Stimulated activated CD8-positive, alpha-beta memory T cell treated with anti-CD3 and anti-CD28 coated beads, Interleukin-15, amount 100 ng/mL, for 1 hour (primary cell): ENCODE results near the gene ZNF451.
"Not testable (repeated sequence)": the region's sequence is repeated elsewhere in the genome, so short reads cannot be mapped to it uniquely, and the experiment has no call there.

ENCODE experiments used
- DNase-seq: peaks from one replicate; pipeline ENCODE4 v3.0.0-alpha.2; 2020; ENCODE audit warnings: low read depth

The ZNF451 gene

DNA sequence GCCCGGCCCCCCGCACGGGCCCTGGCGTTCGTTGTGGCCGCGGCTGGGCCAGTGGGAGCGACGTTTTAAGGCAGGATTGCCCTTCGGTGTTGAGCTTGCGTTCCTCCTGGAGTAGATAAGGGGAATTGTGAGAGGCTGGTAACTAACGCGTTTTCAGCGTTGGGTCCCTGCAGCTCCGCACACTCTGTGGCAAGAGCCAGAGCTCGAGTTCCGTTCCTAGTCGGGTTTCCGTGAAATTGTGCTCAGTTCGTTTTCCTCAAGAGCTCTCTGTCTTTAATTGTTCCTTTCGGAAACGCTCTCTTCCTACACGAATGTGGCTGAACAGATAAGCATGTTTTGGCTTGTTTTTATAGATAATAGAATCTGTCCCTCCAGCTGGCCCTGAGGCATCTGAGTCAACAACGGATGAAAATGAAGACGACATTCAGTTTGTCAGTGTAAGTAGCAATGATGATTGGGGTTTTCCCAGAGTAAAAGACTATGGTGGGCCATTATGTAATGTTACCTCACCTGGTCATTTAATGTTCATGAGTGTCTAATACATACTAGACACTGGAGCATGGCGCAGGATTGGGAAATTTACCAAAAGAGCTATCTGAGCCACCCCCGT is 575 bp downstream of the ZNF451 start:
- DNase-seq, result not testable (repeated sequence)

DNA sequence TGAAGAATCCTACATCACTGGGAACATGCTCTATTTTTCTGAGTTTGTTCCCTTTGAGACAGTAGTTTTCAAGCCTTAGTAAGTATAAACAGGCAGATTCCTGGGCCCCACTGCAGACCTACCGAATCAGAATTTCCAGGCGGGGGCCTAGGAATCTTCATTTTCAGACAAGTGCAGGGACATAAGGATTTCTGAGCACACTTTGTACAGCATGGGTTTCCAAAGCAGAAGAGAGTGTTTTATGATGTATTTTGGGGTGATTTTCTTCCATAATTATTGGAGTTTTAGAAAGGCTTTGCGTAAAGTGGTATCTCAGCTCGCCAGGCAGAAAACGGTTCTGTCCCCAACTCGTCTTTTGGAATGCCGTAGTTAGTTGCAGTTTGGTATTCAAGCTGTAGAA is 1.4 kb downstream of the ZNF451 start:
- not testable (repeated sequence) for DNase-seq

DNA sequence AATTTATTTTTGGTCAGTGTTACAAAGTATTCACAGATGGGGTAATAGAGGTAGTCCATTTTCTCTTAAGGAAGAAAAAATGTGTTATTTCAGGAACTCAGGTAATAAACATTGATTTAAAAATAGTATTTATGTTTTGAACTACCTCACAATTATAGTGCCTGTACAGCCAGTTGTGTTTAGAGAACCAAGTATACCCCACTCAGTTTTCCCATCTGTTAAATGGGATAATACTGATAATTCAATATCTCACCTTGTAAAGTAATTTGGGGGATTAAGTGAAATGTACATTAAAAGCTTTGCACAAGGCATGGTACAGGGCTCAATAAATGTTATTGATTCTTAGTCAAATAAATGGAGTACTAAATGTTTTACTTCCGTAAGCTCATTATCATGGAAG is 4.7 kb downstream of the ZNF451 start:
- DNase-seq, result no peak

DNA sequence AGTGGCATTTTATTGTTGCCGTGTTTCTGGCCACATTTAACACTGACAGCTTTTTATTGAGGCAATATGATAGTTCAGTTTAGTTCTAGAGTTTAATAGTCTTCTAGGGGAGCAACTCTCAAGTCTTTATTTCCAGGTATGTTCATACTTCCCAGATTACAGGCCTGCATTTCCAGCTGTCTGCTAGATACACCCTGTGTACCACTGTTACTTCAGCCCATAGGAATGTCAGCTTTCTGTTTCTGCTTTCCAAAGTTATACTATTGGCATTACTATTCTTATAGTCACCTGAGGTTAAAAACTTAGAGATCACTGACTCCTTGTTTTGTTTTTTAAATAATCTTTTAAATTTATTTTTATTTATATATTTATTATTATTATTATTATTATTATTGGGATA is 7.6 kb downstream of the ZNF451 start:
- no peak for DNase-seq

DNA sequence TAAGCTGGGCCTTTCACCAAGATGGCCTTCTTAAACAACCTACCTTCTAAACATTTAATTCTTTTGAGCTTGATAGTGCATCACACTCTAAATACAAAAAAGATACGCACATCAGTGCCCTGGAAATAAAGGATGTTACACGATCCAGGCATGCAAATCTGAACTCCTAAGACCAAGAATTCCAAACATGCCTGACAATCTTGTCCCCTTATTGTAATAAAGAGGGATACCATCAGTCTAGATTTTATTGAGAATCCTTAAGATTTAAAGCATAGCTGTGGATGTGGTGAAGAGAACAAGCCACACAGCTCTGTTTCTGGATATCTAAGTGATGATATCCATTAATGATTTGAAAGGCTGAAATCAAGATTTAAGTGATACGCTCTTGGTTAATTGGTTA is 13.0 kb downstream of the ZNF451 start:
- DNase-seq, result no peak

DNA sequence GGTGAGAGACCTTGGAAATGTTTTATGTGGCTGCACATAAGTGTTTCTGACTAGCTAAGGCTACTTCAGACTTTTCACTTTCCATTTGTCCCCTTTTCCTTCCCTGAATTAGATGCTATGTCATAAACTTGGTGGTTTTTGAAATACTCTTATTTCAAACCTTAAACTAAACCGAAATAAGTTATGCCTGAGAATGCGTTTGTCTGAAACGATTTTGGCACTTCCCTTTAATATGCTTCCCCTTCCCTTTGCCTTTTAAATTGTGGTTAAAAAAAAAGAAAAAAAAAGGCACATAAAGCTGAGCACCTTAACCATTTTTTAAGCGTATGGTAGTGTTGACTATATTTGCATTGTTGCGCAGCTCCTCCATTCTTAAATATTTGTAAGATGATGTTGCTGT is 14.3 kb downstream of the ZNF451 start:
- no peak for DNase-seq

DNA sequence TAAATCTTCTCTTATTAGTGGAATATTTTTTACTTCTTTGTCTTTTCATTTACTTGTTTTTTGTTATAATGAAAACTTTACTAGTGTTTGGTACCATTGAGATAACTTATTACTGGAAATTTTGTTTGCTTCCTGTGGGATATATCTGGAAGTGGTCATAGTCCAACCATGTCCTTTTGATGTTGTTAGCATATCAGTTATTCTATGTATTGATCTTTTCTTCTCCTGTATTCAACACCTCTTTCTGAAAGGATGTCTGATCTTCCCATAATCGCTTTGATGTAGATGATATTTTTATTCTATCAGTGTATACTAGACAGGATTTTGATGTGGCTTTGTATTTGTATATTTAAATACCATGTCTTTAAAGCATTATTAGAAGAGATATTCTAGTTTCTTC is 17.0 kb downstream of the ZNF451 start:
- no peak for DNase-seq

DNA sequence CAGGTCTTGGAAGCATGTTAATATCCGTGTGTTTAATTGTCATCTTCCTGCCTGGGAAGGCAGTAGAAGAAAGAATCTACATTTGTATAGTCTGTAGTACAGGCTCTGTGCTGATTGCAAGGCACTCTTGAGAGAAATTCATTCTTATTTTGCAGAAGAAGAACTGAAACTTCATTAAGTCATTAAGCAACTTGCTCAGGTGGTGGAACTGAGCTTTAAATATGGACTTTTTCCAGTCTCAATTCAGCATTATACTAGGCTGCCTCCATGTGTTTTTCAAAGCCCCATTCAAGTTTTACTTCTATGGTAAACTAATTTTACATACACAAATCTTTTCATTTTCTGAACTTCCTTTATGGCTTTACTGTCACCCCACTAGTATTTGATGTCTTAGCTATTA is 18.7 kb downstream of the ZNF451 start:
- DNase-seq, result no peak

DNA sequence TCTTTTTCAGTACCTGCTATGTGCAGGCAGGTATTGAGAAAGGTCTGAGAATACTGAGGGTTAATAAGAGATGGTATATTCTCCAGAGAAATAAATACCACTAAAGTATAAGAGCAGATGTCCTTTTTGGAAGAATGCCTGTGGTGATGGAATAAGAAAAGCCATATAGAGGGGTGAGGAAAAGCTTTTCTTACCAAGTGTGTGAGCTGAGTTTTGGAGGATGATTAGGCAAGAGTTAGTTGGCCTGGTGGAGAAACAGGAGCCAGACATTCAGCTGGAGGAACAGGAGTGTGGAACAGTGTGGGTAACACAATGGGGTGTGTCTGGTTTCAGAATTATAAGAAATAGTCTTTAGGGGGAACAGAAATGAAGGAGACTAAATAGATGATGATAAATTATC is 19.9 kb downstream of the ZNF451 start:
- DNase-seq, result no peak

DNA sequence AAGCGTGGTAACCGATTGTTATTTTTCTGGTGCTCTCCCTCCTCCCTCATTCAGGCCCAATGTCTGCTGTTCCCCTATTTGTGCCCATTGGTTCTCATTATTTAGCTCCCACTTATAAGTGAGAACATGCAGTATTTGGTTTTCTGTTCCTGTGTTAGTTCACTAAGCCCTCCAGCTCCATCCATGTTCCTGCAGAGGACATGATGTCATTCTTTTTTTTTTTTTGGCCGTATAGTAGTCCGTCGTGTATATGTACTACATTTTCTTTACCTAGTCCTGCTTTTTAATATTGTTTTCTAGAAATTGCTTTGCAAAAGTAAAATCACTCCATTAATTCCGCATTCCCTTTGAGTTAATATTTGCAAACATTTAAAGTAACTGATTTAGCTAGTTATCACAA is 23.1 kb downstream of the ZNF451 start:
- no peak for DNase-seq

DNA sequence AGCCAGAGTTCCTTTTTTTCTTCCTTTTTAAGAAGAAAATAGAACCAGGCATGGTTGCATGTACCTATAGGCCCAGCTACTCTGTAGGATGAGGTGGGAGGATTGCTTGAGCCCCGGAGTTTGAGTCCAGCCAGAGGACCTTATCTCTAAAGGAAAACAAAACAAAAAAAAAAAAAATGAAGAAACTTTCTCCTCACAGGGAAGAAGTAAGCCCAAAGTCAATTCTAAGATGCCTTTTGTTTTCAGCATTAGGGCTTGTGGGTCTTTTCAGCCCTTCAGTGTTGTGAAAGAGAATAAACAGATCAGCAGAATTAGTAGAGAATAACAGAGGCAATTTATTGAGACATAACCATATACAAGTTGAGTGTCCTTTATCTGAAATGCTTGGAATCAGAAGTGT is 26.8 kb downstream of the ZNF451 start:
- DNase-seq, result no peak

DNA sequence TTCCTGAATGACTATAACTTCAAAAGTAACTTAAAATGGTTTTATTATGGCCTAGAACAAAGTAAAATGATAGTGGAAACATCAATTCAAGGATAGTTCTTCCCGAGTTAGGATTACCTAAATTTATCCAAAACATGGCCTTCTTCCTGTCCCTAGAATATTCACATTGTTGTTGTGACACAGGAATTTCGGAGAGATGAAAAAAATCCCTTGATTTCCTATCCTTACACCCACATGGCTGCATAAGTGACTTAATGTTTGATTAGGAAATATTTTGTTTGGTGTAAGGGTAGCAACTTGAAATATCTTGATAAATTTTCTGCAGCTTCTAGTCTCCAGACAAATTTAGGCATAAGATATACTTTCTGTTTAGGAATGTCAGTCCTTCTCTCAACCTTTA is 27.8 kb downstream of the ZNF451 start:
- DNase-seq, result no peak

DNA sequence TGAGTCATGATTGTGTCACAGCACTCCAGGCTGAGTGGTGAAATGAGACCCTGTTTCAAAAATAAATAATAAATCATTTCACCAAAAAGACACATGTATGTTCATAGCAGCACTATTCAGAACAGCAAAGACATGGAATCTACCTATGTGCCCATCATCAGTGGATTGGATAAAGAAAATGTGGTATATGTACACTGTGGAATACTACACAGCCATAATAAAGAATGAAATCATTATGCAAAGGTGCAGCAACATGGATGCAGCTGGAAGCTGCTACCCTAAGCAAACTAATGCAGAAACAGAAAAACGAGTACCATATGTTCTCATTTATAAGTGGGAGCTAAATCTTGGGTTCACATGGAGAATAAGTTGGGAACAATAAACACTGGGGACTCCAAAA is 33.1 kb downstream of the ZNF451 start:
- no peak for DNase-seq

DNA sequence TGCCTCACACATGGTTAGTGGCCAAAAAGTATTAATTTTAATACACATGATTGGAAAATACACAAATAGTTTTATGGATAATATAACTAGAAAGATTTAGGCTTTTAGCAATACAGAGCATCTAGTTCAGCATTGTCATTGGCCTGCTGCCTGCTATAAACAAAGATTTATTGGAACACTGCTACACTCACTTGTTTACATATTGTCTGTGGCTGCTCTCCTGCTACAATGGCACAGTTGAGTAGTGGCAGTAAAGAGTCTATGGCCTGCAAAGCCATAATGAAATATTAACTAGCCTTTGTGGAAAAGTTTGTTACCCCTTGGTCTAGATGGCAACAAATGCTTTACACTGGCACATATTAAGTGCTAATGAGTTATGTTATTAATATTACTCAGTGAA is 37.8 kb downstream of the ZNF451 start:
- DNase-seq, result no peak

DNA sequence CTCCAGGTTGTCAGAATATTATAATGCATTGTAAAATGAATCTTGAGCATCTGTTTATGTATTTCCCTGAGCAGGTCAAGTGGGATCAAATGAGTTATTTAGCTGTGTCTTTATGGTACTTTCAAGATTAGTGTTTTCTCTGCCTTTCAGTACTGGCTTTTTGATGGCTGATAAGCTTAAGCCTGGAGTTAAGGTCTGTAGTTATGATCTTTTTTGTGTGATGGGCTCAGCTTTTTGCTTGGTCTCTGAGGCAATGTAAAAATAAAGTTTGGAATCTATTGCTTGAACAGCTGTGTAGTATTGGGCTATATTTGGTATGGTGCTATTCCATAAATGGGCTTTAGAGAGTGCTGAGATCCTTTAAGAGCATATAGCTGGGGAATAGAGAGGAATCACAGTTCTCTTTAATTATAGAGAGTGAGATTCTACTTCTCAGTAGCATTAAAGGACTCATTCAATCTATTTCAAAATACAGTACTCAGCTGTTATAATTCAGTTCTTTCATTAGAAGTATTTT is 40.7 kb downstream of the ZNF451 start:
- no peak for DNase-seq

DNA sequence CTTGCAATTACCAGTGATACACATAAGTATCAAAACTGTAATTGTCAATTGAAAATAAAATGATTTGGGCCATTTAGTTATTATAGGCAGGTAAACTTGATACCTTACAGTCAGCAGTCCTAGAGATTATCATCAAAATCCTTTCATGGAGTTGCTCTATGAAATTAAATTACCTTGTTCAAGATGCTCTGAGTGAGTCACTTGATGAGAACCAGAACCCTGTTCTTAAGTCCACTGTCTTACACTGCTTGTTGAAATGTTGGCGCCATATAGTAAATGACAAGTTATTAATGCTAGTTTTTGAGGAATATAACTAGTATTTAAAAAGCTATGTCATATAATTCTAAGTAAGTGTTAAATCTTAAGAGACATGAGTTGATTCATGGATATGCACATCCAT is 45.0 kb downstream of the ZNF451 start:
- no peak for DNase-seq

DNA sequence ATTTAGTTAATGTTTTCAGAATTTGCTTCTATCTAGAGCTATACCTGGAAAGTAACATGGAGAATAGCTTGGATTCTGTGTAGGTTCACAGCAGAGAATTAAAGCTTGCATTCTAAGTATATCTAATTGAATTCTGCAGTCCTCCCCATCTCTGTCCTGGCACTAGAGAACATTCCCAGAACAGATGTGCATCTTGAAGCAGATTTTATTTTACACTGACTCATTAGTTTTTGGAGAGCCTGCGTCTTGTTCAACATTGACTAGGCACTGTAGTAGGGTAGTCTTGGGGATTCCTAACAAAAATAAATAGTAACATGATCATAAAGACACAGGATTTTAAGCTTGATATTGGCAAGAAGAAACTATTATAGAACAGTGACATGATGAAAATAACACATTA is 45.9 kb downstream of the ZNF451 start:
- DNase-seq, result no peak

DNA sequence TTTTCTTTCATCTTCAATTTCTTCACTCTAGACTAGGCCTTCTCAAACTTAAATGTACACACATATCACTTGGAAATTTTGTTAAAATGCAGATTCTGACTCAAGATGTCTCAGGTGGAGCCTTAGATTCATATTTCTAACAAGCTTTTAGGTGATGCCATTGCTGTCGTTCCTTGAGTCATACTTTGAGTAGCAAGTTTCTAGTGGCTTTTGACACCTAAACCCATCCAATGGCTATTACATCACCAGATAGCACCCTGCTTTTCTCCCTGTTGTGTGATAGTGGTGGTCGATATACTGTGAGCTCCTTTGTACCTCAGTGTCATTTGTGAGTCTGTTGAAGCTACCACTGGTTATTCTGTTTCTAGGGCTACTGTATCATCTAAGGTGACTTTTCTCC is 47.4 kb downstream of the ZNF451 start:
- DNase-seq, result no peak

DNA sequence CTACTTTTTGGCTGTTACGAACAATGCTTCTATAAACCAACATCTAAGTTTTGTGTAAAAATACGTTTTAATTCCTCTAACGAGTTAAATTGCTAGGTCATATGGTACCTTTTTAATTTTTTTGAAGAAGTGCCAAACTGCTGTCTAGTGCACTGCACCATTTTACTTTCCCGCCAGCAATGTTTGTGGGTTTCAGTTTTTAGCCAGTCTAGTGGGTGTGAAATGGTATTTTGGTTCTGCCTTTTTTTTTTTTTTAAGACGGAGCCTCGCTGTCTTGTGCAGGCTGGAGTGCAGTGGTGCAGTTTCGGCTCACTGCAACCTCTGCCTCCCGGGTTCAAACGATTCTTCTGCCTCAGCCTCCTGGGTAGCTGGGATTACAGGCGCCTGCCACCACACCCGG is 48.0 kb downstream of the ZNF451 start:
- no peak for DNase-seq

DNA sequence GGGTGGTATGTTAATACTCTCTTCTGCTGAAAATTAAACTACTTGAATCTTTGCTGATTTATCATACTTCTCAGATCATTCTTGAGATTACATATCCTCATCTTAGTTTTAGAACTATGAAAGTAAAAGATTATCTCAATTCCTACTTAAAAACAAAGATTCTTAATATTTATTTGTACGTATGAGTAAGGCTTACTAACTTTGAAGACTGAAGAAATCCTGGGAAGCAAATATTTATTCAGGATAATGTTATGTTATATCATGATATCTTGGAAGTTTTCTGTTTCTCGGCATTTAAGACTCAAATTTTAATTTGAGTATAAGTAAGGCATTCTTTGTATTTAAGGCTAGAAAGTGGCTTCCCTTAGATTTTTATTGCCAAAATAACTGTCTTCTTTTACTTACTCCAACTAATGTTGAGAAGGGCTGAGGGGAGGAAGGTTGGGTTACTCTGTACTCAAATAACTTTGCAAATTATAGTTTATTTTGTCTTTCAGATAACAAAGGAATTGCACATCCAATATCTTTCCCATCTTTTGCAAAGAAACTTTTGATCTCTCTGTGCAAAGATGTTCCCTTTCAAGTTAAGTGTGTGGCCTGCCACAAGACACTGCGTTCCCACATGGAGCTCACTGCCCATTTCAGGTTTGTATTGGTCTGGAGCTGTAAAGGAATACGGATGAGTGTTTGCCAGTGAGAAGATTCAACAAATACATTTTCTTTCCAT is 51.6 kb downstream of the ZNF451 start:
- DNase-seq, result no peak

DNA sequence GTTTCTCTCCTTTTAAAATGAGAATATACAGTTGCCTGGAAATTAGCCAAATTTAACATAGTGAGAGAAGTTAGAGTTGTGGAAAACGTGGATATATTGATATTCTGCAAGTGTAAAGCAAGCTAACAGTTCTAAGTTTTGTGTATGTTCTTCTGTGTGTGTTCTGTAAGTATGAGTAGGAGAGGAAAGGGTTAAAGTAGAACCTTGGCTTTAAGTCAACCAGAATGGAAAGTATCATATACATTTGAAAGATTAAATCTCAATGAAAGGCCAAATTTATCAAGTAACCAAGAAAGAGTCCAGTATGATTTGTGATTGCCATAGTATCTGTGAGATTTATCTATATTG is 52.2 kb downstream of the ZNF451 start:
- no peak for DNase-seq

DNA sequence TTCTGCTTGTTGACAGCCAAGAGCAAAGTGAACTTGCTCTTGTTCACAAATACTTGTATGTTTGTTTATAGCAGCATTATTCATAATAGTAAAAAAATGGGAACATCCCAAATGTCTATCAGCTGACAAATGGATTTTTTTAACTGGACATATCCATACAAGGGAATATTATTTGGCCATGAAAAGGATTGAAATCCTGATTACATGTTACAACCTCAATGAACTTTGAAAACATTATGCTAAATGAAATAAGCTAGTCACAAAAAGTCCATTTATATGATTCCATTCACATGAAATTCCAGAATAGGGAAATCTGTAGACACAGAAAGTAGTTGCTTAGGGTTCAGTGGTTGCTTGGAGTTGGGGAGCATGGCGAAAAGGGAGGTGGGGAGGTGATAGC is 53.7 kb downstream of the ZNF451 start:
- no peak for DNase-seq

DNA sequence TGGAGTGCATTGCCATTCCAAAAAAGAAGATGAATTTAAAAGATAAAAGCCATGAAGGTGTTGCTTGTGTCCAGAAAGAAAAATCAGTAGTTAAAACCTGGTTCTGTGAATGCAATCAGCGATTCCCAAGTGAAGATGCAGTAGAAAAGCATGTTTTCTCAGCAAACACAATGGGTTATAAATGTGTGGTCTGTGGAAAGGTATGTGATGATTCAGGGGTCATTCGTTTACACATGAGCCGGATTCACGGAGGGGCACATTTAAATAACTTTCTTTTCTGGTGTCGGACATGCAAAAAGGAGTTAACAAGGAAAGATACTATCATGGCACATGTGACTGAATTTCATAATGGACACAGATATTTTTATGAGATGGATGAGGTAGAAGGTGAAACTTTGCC is 57.4 kb downstream of the ZNF451 start:
- no peak for DNase-seq
